ENCODE data around the gene GLIS1.

Gene GLIS1

GRCh38 chr1:53502641-53503432 is 236.1 kb downstream of the GLIS1 start:
- Histone ChIP-seq H3K27ac (ENCODE audit: low read length) (no peak overlapping the region), H3K9me3 (ENCODE audit: insufficient read depth, low read length, severe bottlenecking) (no peaks in the 10 kb centered on the region), H2AFZ (ENCODE audit: low read depth, low read length) (no peak overlapping the region), H3K4me3 (ENCODE audit: low read depth in 1 of 2, low read length in 2 of 2) (no peak overlapping the region), H3K4me2 (ENCODE audit: insufficient read depth, low read length) (no peak overlapping the region), H4K20me1 (ENCODE audit: insufficient read depth, low read length) (no peaks in the 10 kb centered on the region), H3K9ac (ENCODE audit: low read depth, low read length) (no peak overlapping the region), H3K27me3 (ENCODE audit: insufficient read depth, low read length, poor library complexity) (no peaks in the 10 kb centered on the region), H3K4me1 (ENCODE audit: insufficient read depth, low read length) (no peaks in the 10 kb centered on the region), H3K36me3 (ENCODE audit: insufficient read depth, low read length) (no peaks in the 10 kb centered on the region), H3K79me2 (ENCODE audit: insufficient read depth, low read length) (no peaks in the 10 kb centered on the region)
- ATAC-seq (ENCODE audit: insufficient read depth, low read depth), result peak; percentile 35; the same call in 1 of the 3 replicates
- no peak for TF ChIP-seq EZH2 (IDR thresholded peaks at IDR 0.05; ENCODE audit: borderline replicate concordance, low read depth, low read length, severe bottlenecking)
- TF ChIP-seq CTCF (IDR thresholded peaks at IDR 0.05; ENCODE audit: borderline replicate concordance, extremely low read depth, low read length, poor library complexity, severe bottlenecking), result no peak
- peak; percentile 17 for DNase-seq

GRCh38 chr1:53501065-53502005 is 237.6 kb downstream of the GLIS1 start:
- no peak for TF ChIP-seq EZH2 (IDR thresholded peaks at IDR 0.05; ENCODE audit: borderline replicate concordance, low read depth, low read length, severe bottlenecking)
- TF ChIP-seq CTCF (IDR thresholded peaks at IDR 0.05; ENCODE audit: borderline replicate concordance, extremely low read depth, low read length, poor library complexity, severe bottlenecking), result no peak
- no peak for ATAC-seq (ENCODE audit: insufficient read depth, low read depth)
- Histone ChIP-seq H3K9me3 (ENCODE audit: insufficient read depth, low read length, severe bottlenecking) (no peaks in the 10 kb centered on the region), H3K27ac (ENCODE audit: low read length) (no peak overlapping the region), H3K4me3 (ENCODE audit: low read depth in 1 of 2, low read length in 2 of 2) (no peak overlapping the region), H3K79me2 (ENCODE audit: insufficient read depth, low read length) (no peaks in the 10 kb centered on the region), H3K27me3 (ENCODE audit: insufficient read depth, low read length, poor library complexity) (peaks cover 3% of the 10 kb centered on the region), H3K36me3 (ENCODE audit: insufficient read depth, low read length) (no peaks in the 10 kb centered on the region), H3K9ac (ENCODE audit: low read depth, low read length) (no peak overlapping the region), H3K4me2 (ENCODE audit: insufficient read depth, low read length) (no peak overlapping the region), H3K4me1 (ENCODE audit: insufficient read depth, low read length) (no peaks in the 10 kb centered on the region), H4K20me1 (ENCODE audit: insufficient read depth, low read length) (no peaks in the 10 kb centered on the region), H2AFZ (ENCODE audit: low read depth, low read length) (no peak overlapping the region)
- no peak for DNase-seq

- no peak for ATAC-seq (ENCODE audit: insufficient read depth, low read depth)
- no peak overlapping the region for H3K9ac ChIP-seq (ENCODE audit: low read depth, low read length)
- no peaks in the 10 kb centered on the region for H3K36me3 ChIP-seq (ENCODE audit: insufficient read depth, low read length)
- H3K9me3 ChIP-seq (ENCODE audit: insufficient read depth, low read length, severe bottlenecking), result no peaks in the 10 kb centered on the region
- TF ChIP-seq CTCF (IDR thresholded peaks at IDR 0.05; ENCODE audit: borderline replicate concordance, extremely low read depth, low read length, poor library complexity, severe bottlenecking) (no peak), EZH2 (IDR thresholded peaks at IDR 0.05; ENCODE audit: borderline replicate concordance, low read depth, low read length, severe bottlenecking) (no peak)
- peaks cover 3% of the 10 kb centered on the region for H3K27me3 ChIP-seq (ENCODE audit: insufficient read depth, low read length, poor library complexity)
- no peak for DNase-seq
- H3K79me2 ChIP-seq (ENCODE audit: insufficient read depth, low read length), result no peaks in the 10 kb centered on the region
- no peaks in the 10 kb centered on the region for H4K20me1 ChIP-seq (ENCODE audit: insufficient read depth, low read length)
- H3K27ac ChIP-seq (ENCODE audit: low read length), result no peak overlapping the region
- no peak overlapping the region for H3K4me3 ChIP-seq (ENCODE audit: low read depth in 1 of 2, low read length in 2 of 2)
- H2AFZ ChIP-seq (ENCODE audit: low read depth, low read length), result no peak overlapping the region
- no peak overlapping the region for H3K4me2 ChIP-seq (ENCODE audit: insufficient read depth, low read length)
- no peaks in the 10 kb centered on the region for H3K4me1 ChIP-seq (ENCODE audit: insufficient read depth, low read length)
These were observed 238.5 kb downstream of the GLIS1 start for GRCh38 chr1:53500204-53501064.

Data from DND-41 (cell line).